Mammary epithelial cell (primary cell): ENCODE measurements around the gene PRKN.

Experiments
- CTCF ChIP-seq, 2 donors: IDR thresholded peaks in 1 of 2; conservative IDR thresholded peaks in 1 of 2; 2 replicates each; pipeline ENCODE4 v1.5.1; 2011 to 2012; ENCODE audit warnings: inconsistent platforms in 2 of 2, low read length in 2 of 2, mild to moderate bottlenecking in 2 of 2, control low read depth in 1 of 2, low read depth in 1 of 2; ENCODE audit not compliant: insufficient read depth in 1 of 2; ENCODE audit errors: extremely low read depth in 1 of 2
- EZH2 ChIP-seq: IDR thresholded peaks from 2 replicates; pipeline ENCODE4 v1.6.1; 2012; ENCODE audit warnings: low read length, inconsistent platforms, borderline replicate concordance

DNA sequence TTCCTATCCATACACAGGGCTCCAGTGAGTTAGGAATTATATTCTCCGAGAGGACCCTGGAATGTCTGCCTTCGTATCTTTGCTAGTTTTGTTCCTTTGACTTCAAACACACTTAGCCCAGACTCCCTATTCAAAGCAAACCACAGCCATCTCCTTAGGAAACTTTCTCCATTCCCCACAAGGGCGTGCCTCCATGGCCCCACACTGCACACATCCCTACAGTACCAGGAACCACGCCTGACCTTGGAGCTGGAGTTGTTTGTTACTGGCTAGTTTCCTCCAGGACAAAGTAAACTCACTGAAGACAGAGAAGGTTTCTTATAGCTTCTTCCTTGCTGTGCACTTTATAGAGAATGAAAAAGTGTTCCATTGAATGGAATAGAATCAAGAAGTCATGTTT is 1040.9 kb downstream of the PRKN start:
- TF ChIP-seq CTCF (conservative IDR thresholded peaks at IDR 0.05 in 1 of 2, IDR thresholded peaks at IDR 0.05 in 1 of 2; ENCODE audit: extremely low read depth in 1 of 2, insufficient read depth in 1 of 2, low read depth in 1 of 2, low read length in 2 of 2) (no peak), EZH2 (no peak)
